Uterus (tissue), 2 donors: Measurements from ENCODE around the gene MAGOHB.
A peak's percentile ranks its signal among the peaks of the same experiment; 100 is the strongest.

Experiments
- POLR2A ChIP-seq, 2 donors: fragments of 450-650 bp; IDR thresholded peaks; one replicate each; pipeline ENCODE4 v1.6.1; 2016; ENCODE audit warnings: antibody characterized with exemption in 2 of 2, mild to moderate bottlenecking in 1 of 2, moderate library complexity in 1 of 2
- TF ChIP-seq, protein P1 (sequence below), 4 experiments: fragments of 200-600 bp in 2 of 4; fragments of 450-650 bp in 2 of 4; sonication (generic) in 2 of 4; IDR thresholded peaks; one replicate each; pipeline ENCODE4 v1.5.1; 2016 to 2019; ENCODE audit warnings: antibody characterized with exemption in 4 of 4, mild to moderate bottlenecking in 2 of 4, moderate library complexity in 1 of 4

DNA sequence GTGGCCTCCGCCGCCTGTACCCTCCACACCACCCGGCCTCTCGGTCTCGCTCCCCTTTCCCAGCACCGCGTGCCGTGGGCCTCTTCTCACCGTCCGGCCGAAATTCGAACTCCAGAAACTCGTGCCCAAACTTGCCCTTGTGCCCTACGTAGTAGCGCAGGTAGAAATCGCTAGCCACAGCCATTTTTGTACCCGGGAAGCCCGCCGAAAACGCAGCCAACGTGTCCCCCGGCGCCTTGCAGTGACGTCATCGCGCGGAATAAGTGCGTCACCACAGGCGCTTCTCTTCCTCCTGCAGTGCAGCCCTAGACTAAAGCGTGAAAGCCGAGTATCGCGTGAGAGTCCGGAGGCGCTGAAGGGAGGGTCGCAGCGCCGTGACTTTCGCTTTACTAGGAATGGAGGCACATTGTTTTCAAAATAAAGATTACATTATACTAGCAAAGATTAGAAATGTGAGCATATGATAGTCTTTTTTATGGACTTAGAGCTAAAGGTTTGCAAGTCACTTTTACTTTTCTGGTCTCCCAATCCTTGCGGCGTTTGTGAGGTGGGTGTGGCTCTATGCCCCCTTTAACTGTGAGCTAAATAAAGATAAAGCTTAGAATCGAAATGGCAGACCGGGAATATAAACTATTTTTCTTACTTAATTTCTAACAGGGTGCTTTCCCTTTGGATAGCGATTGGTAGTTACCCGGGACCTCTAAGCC lies at the start of gene MAGOHB:
- peak; percentile 72 to 82 for TF ChIP-seq POLR2A (IDR thresholded peaks at IDR 0.05)
- TF ChIP-seq, protein P1, sequence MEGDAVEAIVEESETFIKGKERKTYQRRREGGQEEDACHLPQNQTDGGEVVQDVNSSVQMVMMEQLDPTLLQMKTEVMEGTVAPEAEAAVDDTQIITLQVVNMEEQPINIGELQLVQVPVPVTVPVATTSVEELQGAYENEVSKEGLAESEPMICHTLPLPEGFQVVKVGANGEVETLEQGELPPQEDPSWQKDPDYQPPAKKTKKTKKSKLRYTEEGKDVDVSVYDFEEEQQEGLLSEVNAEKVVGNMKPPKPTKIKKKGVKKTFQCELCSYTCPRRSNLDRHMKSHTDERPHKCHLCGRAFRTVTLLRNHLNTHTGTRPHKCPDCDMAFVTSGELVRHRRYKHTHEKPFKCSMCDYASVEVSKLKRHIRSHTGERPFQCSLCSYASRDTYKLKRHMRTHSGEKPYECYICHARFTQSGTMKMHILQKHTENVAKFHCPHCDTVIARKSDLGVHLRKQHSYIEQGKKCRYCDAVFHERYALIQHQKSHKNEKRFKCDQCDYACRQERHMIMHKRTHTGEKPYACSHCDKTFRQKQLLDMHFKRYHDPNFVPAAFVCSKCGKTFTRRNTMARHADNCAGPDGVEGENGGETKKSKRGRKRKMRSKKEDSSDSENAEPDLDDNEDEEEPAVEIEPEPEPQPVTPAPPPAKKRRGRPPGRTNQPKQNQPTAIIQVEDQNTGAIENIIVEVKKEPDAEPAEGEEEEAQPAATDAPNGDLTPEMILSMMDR (IDR thresholded peaks at IDR 0.05): peak in 1 of 4 experiments; percentile 33
